NT2/D1 (cell line): ENCODE data around the gene TLK1.

Experiments
- SUZ12 ChIP-seq: IDR thresholded peaks from 2 replicates; pipeline ENCODE4 v1.6.1; 2011; ENCODE audit not compliant: insufficient read length, insufficient read depth; ENCODE audit errors: extremely low read depth
- YY1 ChIP-seq: IDR thresholded peaks from 2 replicates; pipeline ENCODE4 v1.6.1; 2011; ENCODE audit not compliant: insufficient read length, insufficient read depth
- ZNF274 ChIP-seq: IDR thresholded peaks from 2 replicates; pipeline ENCODE4 v1.6.1; 2011; ENCODE audit warnings: mild to moderate bottlenecking, low read depth, low read length

GRCh38 chr2:171208657-171209056, 48.0 kb upstream of the TLK1 start:
- TF ChIP-seq YY1: no peak
- no peak for TF ChIP-seq ZNF274
- no peak for TF ChIP-seq SUZ12
